SHP77 treated with DMSO at 0.1 percent for 48 hours (cell line): Measurements from ENCODE around the gene JAKMIP1.

ENCODE experiments used
- DNase-seq: peaks from one replicate; lab custom pipeline; 2025; lab: John Stamatoyannopoulos, UW

The JAKMIP1 gene

GRCh38 chr4:6065166-6065565 lies 135.2 kb downstream of the JAKMIP1 start:
- DNase-seq, result no peak

GRCh38 chr4:6064383-6064782 lies 136.0 kb downstream of the JAKMIP1 start:
- DNase-seq, result no peak

GRCh38 chr4:6063684-6064083 lies 136.7 kb downstream of the JAKMIP1 start:
- DNase-seq, result no peak

GRCh38 chr4:6062133-6062532 lies 138.2 kb downstream of the JAKMIP1 start:
- DNase-seq, result no peak

- DNase-seq, result no peak
These were observed 141.0 kb downstream of the JAKMIP1 start for GRCh38 chr4:6059375-6059805.

- no peak for DNase-seq
These were observed 141.6 kb downstream of the JAKMIP1 start for GRCh38 chr4:6058531-6059374.

GRCh38 chr4:6056976-6057766 lies 143.2 kb downstream of the JAKMIP1 start:
- no peak for DNase-seq

GRCh38 chr4:6055436-6055835 lies 144.9 kb downstream of the JAKMIP1 start:
- DNase-seq, result no peak

GRCh38 chr4:6055030-6055429 lies 145.3 kb downstream of the JAKMIP1 start:
- DNase-seq, result no peak

- DNase-seq, result no peak
These were observed 146.0 kb downstream of the JAKMIP1 start for GRCh38 chr4:6054162-6054922.

- no peak for DNase-seq
These were observed 147.7 kb downstream of the JAKMIP1 start for GRCh38 chr4:6052679-6053078.

- DNase-seq, result no peak
These were observed 149.8 kb downstream of the JAKMIP1 start for GRCh38 chr4:6050551-6050950.

- no peak for DNase-seq
These were observed 150.4 kb downstream of the JAKMIP1 start for GRCh38 chr4:6049985-6050384.

GRCh38 chr4:6049278-6049677 lies 151.1 kb downstream of the JAKMIP1 start:
- DNase-seq, result no peak

- no peak for DNase-seq
These were observed 151.8 kb downstream of the JAKMIP1 start for GRCh38 chr4:6048537-6048936.

- DNase-seq, result no peak
These were observed 153.1 kb downstream of the JAKMIP1 start for GRCh38 chr4:6047130-6047673.

GRCh38 chr4:6046526-6047129 lies 153.7 kb downstream of the JAKMIP1 start:
- DNase-seq, result no peak

GRCh38 chr4:6044805-6045204 lies 155.5 kb downstream of the JAKMIP1 start:
- no peak for DNase-seq

GRCh38 chr4:6044276-6044675 lies 156.1 kb downstream of the JAKMIP1 start:
- DNase-seq, result no peak

- DNase-seq, result no peak
These were observed 156.5 kb downstream of the JAKMIP1 start for GRCh38 chr4:6043843-6044242.

GRCh38 chr4:6043188-6043587 lies 157.2 kb downstream of the JAKMIP1 start:
- DNase-seq, result no peak
